Activated naive CD4-positive, alpha-beta T cell treated with anti-CD3 and anti-CD28 coated beads, Interleukin-2, amount 50 U/mL, for 72 hours (primary cell): ENCODE measurements around the gene IL1B. TPM values are rescaled to one million over a fixed set of nuclear protein-coding genes. Genes with fewer than 3 reads are reported as not detected.

ENCODE experiments used
- ATAC-seq, 2 donors: fragments of 150-1000 bp; cut with Tn5 transposase; 2 replicates each; pipeline ENCODE4 v1.10.0; 2021; ENCODE audit warnings: mild to moderate bottlenecking in 2 of 2, moderate library complexity in 2 of 2
- DNase-seq, 2 donors: peaks; one replicate each; pipeline ENCODE4 v3.0.0; 2021 to 2022; ENCODE audit warnings: low spot score in 2 of 2
- H3K27ac Mint-ChIP-seq, 2 donors: one replicate each; pipeline ENCODE4 v1.8.0; 2022; ENCODE audit warnings: mild to moderate bottlenecking in 2 of 2, mixed read lengths in 2 of 2
- H3K36me3 Mint-ChIP-seq, 2 donors: one replicate each; pipeline ENCODE4 v1.8.0; 2022; ENCODE audit warnings: mixed read lengths in 2 of 2
- H3K9me3 Mint-ChIP-seq, 2 donors: one replicate each; pipeline ENCODE4 v1.8.0; 2022; ENCODE audit warnings: mixed read lengths in 2 of 2
- total RNA-seq, 2 donors: library from RNA; stranded (reverse); gene quantifications; one replicate each; pipeline ENCODE4 v1.2.3, GENCODE V29; 2022

Gene IL1B
- total RNA-seq, 2 donors from 2014 or later = 0.25 TPM; not detected in 1

GRCh38 chr2:112821682-112822081, 14.9 kb downstream of the IL1B start:
- Mint-ChIP-seq H3K9me3 (no peaks in the 10 kb centered on the region), H3K36me3 (no peaks in the 10 kb centered on the region), H3K27ac (peak overlapping the region; percentile 23 to 85)
- ATAC-seq = peak; percentile 48 to 61
- peak in 1 of 2 donors; percentile 57 for DNase-seq

- peak overlapping the region; percentile 46 to 85 for H3K27ac Mint-ChIP-seq
- no peaks in the 10 kb centered on the region for H3K9me3 Mint-ChIP-seq
- ATAC-seq (peak; percentile 98 to 99), DNase-seq (peak; percentile 63 to 65)
- no peaks in the 10 kb centered on the region for H3K36me3 Mint-ChIP-seq
Observed at GRCh38 chr2:112821142-112821541, 15.4 kb downstream of the IL1B start.

GRCh38 chr2:112820343-112820742, 16.2 kb downstream of the IL1B start:
- Mint-ChIP-seq H3K27ac (no peak overlapping the region), H3K36me3 (no peaks in the 10 kb centered on the region), H3K9me3 (no peaks in the 10 kb centered on the region)
- ATAC-seq (no peak), DNase-seq (no peak)

GRCh38 chr2:112819081-112819480, 17.5 kb downstream of the IL1B start:
- DNase-seq (no peak), ATAC-seq (no peak)
- H3K36me3 Mint-ChIP-seq = no peaks in the 10 kb centered on the region
- no peak overlapping the region for H3K27ac Mint-ChIP-seq
- H3K9me3 Mint-ChIP-seq = no peaks in the 10 kb centered on the region

GRCh38 chr2:112818094-112818902, 18.3 kb downstream of the IL1B start:
- Mint-ChIP-seq H3K9me3 (no peaks in the 10 kb centered on the region), H3K36me3 (no peaks in the 10 kb centered on the region), H3K27ac (no peak overlapping the region)
- DNase-seq (no peak), ATAC-seq (no peak)

- no peaks in the 10 kb centered on the region for H3K9me3 Mint-ChIP-seq
- no peaks in the 10 kb centered on the region for H3K36me3 Mint-ChIP-seq
- DNase-seq (no peak), ATAC-seq (no peak)
- H3K27ac Mint-ChIP-seq = no peak overlapping the region
Observed at GRCh38 chr2:112817082-112817689, 19.4 kb downstream of the IL1B start.

- no peak for ATAC-seq
- H3K9me3 Mint-ChIP-seq = peaks cover 0 to 10% of the 10 kb centered on the region in 2 donors
- DNase-seq = no peak
- peaks cover 0 to 13% of the 10 kb centered on the region in 2 donors for H3K36me3 Mint-ChIP-seq
- no peak overlapping the region for H3K27ac Mint-ChIP-seq
Observed at GRCh38 chr2:112814278-112814677, 22.3 kb downstream of the IL1B start.

- Mint-ChIP-seq H3K27ac (peak overlapping the region in 1 of 2 donors; percentile 50), H3K9me3 (peaks cover 0 to 16% of the 10 kb centered on the region in 2 donors), H3K36me3 (peaks cover 0 to 13% of the 10 kb centered on the region in 2 donors)
- DNase-seq = no peak
- ATAC-seq = no peak
Observed at GRCh38 chr2:112813280-112813966, 23.2 kb downstream of the IL1B start.

GRCh38 chr2:112812318-112813267, 24.0 kb downstream of the IL1B start:
- DNase-seq (no peak), ATAC-seq (peak in 1 of 2 donors; percentile 34)
- Mint-ChIP-seq H3K27ac (peak overlapping the region in 1 of 2 donors; percentile 50), H3K9me3 (peaks cover 2 to 19% of the 10 kb centered on the region in 2 donors), H3K36me3 (peaks cover 2 to 13% of the 10 kb centered on the region in 2 donors)

GRCh38 chr2:112811841-112812306, 24.7 kb downstream of the IL1B start:
- ATAC-seq (peak; percentile 38 to 87), DNase-seq (peak in 1 of 2 donors; percentile 57)
- peaks cover 7 to 13% of the 10 kb centered on the region in 2 donors for H3K36me3 Mint-ChIP-seq
- H3K27ac Mint-ChIP-seq = peak overlapping the region in 1 of 2 donors; percentile 50
- H3K9me3 Mint-ChIP-seq = peaks cover 9 to 24% of the 10 kb centered on the region in 2 donors

- DNase-seq (no peak), ATAC-seq (no peak)
- Mint-ChIP-seq H3K27ac (peak overlapping the region in 1 of 2 donors; percentile 50), H3K9me3 (peaks cover 13 to 29% of the 10 kb centered on the region in 2 donors), H3K36me3 (peaks cover 7 to 18% of the 10 kb centered on the region in 2 donors)
Observed at GRCh38 chr2:112811276-112811831, 25.2 kb downstream of the IL1B start.

GRCh38 chr2:112809112-112809511, 27.5 kb downstream of the IL1B start:
- peaks cover 13 to 30% of the 10 kb centered on the region in 2 donors for H3K9me3 Mint-ChIP-seq
- H3K36me3 Mint-ChIP-seq = peaks cover 7 to 19% of the 10 kb centered on the region in 2 donors
- DNase-seq (no peak), ATAC-seq (no peak)
- H3K27ac Mint-ChIP-seq = no peak overlapping the region

GRCh38 chr2:112807233-112807807, 29.3 kb downstream of the IL1B start:
- peaks cover 7 to 19% of the 10 kb centered on the region in 2 donors for H3K36me3 Mint-ChIP-seq
- peaks cover 13 to 30% of the 10 kb centered on the region in 2 donors for H3K9me3 Mint-ChIP-seq
- DNase-seq = no peak
- ATAC-seq = no peak
- H3K27ac Mint-ChIP-seq = no peak overlapping the region

- Mint-ChIP-seq H3K36me3 (peaks cover 7 to 12% of the 10 kb centered on the region in 2 donors), H3K27ac (peak overlapping the region in 1 of 2 donors; percentile 55), H3K9me3 (peaks cover 13 to 26% of the 10 kb centered on the region in 2 donors)
- ATAC-seq (no peak), DNase-seq (no peak)
Observed at GRCh38 chr2:112805542-112805941, 31.0 kb downstream of the IL1B start.
